Central memory CD4-positive, alpha-beta T cell (primary cell): ENCODE measurements around the gene WFDC1.
"Not testable (repeated sequence)": the region's sequence is repeated elsewhere in the genome, so short reads cannot be mapped to it uniquely, and the experiment has no call there.

Experiments
- DNase-seq: peaks from one replicate; pipeline ENCODE4 v3.0.0; 2022

The WFDC1 gene

DNA sequence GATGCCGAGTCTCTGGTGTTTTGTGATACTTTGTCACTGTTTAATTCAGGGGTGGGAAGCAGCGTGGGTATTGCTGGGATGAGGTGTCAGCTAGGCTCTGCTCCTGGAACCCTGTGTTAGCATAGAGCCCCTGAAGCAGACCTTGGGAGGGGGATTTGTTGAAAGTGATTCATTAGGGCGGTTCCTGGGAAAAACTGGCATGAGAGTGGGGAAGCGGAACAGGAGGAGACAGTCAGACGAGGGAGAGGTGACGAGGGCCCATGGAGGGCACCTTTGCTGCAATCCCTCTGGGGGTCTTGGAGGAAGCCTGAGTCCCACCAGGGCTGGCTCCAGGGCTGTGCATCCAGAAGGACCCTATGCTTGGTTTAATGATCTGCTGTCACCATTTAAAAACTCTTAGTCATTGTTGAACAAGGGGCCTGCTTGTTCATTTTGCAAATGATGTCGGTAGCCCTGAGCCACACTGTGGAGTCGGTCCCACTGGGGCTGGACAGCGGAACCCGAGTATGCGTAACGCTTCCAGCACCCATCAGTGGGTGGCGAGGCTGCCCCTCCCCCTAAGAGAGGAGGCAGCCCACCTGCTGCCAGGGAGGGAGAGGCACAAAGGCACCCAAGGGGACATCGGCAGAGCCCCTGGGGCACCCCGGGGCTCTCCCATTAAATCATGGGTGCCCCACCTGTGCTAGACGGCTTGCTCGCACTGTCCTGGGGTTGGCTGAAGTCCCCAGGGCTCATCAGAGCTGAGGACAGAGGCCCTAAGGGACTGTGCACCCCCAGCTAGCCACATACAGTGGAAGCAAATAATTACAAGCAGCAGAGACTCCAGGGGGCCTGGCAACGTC lies 35.4 kb downstream of the WFDC1 start:
- DNase-seq = no peak

DNA sequence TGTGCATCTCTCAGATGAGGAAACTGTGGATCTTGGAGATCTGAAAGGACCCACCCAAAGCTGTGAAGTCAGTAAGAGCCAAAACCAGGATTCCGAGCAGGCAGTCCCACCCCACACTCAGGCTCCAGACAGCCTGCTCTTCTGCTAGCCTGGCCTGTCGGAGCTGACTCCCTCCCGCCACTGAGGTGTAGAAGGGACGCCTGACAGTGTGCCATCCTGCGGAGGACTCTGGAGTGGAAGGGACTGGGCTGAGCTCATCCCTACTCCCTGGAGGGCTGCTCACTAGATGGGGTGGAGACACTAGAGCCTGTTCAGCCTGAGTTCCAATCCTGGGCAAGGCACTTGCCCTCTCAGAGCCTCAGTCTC lies 36.0 kb downstream of the WFDC1 start:
- DNase-seq = no peak

DNA sequence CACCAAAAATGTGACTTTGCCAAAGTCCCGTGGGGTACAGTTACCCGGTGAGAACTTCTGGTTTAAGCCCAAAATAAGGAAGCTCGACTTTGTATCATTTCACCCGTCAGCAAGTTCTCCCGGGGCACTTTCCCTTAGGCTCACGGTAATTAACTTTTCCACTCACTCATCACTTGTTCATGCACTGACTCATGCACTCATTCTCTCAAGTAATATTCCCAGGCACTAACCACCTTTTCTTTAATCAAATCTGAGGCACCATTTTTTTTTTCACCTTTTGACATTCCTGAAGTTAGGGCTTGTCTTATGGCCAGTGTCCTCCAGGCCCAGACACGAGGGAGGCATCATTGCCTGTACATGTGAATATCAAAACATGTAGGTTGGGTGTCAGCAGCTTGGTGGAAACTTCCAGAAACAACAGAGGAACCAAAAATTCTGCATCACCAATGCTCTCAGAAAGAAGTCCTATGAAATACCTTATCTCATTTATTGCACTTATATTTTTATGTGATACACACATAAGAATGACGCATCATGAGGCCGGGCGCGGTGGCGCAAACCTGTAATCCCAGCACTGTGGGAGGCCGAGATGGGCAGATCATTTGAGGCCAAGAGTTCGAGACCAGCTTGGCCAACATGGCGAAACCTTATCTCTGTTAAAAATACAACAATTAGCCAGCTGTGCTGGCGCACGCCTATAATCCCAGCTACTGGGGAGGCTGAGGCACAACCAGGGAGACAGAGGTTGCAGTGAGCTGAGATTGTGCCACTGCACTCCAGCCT lies 37.5 kb downstream of the WFDC1 start:
- no peak for DNase-seq

DNA sequence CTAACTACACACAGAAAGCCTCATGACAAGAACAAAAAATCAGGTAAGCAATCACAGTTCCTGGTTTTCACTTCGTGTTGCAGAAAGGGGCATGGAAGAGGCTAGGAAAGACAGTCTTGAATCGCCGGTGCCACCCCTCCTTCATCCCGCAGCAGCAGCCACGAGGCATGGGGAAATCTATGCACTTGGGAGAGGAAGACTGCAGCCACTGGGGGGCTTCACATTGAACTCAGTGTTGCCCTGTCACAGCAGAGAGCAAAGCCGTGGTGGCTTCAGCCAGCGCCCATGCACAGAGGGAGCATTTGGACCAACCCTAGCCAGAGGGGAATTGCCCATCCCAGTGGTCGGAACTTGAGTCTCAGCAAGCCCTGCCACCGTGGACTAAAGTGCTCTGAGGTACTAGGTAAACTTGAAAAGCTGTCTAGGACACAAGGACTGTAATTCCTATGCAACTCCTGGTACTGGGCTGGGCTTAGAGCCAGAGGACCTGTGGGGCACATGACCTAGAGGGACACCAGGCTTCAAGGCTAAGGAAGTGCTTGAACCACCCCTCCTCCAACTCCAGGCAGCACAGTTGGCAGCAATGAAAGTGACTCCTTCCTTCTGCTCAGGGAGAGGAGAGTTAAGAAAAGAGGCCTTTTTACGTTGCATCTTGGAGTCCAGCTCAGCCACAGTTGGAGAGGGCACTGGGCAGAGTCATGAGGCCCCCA lies 38.5 kb downstream of the WFDC1 start:
- DNase-seq = no peak

DNA sequence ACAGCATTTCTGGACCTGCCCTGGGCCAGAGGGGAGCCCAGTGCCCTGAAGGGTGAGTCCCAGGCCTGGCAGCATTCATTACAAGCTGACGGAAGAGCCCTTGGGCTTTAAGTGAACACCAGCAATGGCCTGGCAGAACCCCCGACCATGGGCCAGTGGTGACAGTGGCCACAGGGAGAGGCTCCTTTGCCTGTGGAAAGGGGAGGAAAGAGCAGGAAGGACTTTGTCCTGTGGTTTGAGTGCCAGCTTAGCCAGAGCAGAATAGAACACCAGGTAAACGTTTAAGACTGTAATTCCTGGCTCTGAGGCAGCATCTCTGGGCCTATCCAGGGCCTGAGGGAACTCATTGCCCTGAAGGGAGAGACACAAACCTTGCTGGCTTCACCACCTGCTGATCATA lies 39.4 kb downstream of the WFDC1 start:
- DNase-seq = no peak

DNA sequence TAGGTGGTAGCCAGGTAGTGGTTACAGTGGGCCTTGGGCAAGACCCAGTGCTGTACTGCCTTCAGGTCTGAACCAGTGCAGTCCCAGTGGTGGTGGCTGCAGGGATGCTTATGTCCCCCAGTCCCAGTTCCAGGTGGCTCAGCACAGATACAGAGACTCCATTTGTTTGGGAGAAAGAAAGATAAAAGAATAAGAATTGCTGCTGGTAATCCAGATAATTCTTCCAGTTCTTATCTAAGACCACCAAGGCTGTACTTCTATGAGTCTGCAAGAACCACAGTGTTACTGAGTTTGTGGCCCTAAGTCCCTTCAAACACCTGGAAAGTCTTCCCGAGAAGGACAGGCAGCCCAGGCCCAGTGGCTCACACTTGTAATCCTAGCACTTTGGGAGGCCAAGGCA lies 39.8 kb downstream of the WFDC1 start:
- DNase-seq = no peak

DNA sequence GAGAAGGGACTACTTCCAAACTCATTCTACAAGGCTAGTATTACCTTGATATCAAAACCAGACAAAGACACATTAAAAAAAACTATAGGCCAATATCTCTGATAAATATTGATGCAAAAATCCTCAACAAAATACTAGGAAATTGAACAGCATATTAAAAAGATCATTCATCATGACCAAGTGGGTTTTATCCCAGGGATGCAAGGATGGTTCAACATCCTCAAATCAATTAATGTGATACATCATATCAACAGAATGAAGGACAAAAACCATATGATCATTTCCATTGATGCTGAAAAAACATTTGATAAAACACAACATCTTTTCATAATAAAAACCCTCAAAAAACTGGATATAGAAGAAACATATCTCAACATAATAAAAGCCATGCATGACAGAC lies 42.6 kb downstream of the WFDC1 start:
- DNase-seq = not testable (repeated sequence)

DNA sequence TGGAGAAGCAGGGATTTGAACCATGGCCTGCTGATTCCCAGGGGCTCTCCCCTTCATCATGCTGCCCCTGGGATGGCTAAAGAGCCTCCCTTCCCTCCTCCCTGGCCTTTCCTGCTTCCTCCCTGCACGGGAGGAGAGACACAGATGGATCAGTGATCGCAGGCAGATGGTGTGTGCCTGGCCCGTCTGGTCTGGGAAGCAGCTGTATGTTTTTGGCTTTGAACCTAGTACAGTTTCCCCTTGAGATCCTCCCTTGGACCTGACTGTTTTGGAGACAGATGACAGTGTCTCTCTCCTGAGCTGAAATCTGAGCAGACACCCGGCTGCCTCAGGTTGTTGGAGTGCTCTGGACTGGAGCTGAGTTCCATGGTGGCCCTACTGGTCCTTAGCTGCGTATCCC lies 44.6 kb downstream of the WFDC1 start:
- no peak for DNase-seq

DNA sequence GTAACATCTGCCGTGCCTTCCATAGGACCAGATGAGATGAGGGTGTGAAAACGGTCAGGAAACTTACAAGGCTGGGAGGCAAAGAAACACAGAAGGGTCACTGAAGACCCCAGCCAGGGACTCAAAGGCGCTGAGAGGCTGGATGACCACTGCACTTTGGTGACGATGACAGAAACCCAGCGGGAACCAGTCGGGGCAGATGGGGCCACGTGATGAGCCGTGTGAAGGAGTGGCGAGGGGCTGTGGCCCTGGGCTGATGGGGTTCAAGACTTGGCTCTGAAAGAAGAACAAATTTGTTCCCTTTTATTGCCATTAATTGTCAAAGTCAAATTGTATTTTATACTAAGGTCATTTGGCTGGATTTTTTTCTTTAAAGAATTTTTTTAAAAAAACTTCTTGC lies 45.1 kb downstream of the WFDC1 start:
- DNase-seq = no peak

DNA sequence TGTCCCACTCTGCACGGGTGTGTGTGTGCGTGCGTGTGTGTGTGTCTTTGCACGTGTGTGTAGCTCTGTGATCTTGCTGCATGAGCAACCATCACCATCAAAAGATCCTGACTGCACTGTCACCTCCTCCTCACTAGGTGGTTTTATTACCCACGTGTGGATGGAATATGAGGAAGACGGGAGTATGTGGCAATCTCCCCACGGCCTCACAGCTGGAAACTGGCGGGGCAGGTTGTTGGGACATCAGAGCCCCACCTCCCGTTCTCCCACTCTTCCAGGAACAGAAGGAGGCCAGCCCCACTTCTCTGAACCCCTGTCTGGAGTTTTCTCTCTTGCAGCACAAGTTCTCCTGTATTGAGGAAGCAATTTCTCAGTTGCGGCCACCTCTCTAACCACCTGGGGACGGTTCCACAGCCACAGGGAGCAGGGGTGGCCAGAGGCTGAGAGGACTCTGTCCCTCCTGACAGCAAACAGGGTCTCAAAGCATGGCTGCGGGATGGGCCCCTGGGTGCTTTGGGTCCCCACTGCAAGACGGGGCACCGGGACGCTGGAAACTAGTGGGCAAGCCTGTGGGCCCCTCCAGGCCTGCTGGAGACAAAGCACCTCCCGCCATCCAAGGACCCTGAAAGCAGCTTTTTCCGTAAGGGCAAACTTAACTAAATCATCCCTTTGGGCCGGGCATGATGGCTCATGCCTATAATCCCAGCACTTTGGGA lies 45.8 kb downstream of the WFDC1 start:
- no peak for DNase-seq

DNA sequence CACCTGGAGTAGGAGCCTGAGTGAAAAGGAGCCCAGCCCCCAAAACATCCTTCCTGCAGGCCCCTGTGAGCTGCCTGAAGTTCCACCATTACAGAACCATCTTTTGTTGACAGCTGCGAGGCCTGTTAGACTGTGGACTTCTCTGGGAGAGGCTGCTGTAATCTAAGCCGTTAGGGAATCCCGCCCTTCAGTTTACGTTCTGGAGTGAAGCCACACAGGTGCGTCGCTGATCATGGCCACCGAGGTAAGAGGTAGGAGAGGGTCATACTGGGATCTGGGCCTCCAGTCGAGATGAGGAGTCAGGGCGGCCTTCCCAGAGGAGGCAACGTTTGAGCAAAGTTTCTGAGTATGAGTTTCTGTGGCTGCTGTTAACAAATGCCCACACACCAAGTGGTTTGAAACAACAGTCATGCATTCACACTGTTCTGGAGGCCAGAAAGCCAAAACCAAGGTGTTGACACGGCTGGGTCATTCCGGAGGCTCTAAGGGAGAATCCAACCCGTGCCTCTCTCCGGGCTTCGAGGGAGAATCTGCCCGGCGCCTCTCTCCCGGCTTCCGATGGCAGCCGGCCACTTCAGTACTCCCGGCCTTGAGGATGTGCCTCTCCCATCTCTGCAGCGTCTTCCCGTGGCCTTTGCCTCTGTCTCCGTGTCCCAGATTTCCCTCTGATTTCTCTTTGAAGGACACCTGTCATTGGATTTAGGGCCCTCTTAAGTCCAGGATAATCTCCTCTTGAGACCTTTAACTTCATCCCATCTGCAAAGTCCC lies 47.0 kb downstream of the WFDC1 start:
- DNase-seq = no peak

DNA sequence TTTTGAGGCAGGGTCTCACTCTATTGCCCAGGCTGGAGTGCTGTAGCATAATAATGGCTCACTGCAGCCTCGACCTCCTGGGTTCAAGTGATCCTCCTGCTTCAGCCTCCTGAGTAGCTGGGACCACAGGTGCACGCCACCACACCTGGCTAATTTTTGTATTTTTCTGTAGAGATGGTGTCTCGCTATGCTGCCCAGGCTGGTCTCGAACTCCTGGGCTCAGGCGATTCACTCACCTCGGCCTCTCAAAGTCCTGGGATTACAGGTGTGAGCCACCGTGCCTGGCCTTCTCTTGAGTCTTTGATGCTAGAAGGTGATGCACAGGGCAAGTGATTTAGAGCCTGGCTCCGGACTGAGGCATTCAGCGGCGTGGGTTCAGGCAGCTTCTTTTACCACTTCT lies 49.1 kb downstream of the WFDC1 start:
- DNase-seq = not testable (repeated sequence)

DNA sequence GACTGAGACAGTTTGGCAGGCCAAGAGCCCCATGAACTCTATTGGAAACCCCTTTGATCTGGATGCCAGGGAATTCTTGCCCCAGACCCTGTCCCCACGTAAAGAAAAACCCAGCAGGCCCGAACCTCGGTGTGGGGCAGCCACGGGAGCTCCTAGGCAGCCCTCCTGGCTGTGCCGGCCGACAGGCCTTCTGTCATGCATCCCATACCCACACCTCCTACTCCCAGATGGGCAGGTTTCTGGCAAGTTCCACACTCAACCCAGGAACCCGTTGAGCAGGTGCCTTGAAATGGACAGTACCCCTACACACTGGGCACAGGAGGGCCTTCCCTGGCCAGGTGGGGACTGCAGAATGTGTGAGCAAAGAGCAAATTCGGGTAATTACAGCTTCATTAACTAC lies 50.1 kb downstream of the WFDC1 start:
- DNase-seq = no peak

DNA sequence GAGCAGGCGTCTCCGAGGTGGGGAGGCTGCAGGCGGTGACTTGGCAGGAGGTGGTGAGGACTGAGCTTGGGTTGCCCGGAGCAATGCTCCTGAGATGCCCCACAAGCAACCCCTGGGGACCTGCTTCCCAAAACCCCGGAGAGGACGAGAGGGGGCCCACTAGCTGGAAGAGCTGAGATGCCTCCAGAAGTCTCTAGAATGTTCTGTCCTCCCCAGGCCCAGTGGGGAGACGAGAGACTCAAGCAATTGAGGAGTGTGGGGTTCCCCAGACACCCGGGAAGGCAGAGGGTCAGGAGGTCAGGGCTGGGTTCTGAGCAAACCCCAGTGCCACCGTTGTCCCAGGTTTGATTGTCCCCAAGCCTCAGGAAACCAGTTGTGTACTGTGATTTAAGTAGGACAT lies 52.5 kb downstream of the WFDC1 start:
- no peak for DNase-seq

DNA sequence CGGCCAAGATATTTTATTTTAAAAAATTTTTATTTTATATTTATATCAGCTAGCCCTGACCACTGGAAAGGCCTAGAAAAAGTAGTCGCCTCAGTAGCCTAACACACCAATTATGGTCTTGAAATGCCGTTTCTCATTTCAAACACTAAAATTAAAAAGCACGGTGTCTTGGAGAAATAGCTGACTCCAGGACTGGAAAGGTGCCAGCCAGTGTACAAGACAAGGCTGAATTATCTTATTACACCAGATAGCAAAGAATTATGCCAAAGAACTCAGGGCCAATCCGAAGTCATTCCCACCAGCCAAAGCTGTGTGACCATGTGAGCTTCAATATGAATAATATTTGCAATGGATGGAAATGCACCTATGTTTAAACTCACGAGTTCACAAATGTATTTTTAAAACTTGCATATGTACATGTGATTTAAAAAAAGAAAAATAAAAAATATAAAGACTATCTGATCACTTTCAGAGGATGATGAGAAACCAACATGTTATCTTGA lies 53.8 kb downstream of the WFDC1 start:
- no peak for DNase-seq

DNA sequence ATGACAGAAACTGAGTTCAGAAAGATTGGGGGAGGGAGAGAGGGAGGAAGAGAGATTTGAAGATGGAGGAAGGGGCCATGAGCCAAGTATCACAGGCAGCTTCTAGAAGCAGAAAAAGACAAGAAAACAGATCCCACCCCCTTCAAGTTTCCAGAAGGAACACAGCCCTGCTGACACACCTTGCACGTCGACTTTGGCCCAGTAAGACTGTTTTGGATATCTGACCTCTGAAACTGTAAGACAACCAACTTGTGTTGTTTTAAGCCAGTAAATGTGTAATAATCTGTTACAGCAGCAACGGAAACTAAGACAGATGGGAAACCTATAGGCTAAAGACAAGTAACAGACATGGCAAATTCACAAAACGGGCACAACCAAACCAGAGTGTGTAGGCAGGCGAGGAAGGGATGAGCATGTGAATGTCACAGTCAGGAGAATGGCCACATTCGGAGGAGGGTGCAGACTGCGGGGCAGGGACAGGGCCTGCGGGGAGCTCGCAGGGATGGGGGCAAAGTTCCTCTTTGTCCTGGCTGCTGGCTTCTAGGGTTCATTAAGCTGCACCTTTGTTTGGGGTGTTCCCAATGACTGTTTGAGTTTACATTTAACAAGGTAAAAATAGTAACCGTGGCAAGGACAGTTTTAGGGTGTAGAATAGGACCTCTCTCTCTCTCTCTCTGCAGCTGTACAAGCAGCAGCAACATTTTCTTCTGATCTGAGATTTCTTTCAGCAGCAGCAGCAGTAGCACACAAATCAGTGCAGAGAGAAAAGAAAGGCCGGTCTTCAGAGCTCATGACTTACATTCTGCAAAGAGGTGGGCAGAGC lies 55.4 kb downstream of the WFDC1 start:
- DNase-seq = no peak

DNA sequence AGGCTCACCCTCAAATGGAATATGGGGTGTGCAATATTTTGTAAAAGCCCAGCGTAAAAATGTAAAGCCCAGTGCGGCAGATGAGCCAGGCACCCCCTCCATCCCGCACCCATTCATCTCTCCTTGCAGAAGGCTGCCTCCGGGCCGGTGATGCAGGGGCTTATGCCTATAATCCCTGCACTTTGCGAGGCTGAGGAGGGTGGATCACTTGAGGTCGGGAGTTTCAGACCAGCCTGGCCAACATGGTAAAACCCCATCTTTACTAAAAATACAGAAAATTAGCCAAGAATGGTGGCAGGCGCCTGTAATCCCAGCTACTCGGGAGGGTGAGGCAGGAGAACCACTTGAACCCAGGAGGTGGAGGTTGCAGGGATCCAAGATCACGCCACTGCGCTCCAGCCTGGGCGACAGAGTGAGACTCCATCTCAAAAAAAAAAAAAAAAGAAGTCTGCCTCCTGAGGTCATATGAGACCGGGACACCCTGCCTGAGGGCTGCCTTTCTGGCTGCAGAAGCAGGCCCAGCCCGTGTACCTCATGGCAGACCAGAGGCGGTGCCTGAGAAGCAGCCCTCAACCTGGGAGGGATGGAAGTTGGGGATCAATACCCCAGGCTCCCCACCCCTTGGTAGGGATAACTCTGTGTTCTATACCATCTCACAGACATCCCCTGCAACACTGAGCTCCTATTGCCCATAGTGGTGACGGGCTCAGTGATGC lies 56.2 kb downstream of the WFDC1 start:
- DNase-seq = no peak

DNA sequence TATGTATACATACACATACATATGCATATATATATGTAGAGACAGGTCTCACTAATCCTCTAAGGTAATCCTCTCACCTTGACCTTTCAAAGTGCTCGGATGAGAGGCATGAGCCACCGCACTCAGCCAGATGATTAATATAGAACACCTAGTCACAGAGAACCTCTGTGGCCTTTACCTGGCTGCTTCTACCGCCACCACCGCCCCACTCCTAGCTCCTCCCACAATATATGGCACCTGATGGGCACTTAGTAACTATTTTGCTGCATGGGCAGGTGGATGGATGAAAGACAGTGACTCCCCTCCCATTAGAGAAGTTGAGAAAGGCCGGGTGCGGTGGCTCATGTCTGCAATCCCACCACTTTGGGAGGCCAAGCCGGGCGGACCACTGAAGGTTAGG lies 57.0 kb downstream of the WFDC1 start:
- no peak for DNase-seq

DNA sequence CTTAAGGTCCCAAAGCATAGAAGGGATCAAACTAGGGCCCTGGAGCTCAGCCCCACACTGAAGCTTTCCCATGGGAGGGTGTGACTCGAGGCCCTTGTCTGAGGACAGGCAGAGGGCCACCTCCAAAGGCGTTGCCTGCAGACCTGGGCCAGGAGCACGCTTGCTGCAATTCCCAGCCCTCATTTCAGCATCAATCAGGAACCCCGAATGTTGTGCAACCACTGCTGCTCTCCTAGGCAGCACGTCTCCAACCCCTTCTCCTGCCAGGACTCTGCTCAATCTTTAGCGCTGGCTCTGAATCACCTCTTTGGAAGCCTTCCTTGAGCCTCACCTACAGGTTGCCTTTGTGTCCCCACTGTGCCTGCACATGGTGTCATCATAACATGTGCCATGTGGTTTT lies 59.6 kb downstream of the WFDC1 start:
- DNase-seq = no peak

DNA sequence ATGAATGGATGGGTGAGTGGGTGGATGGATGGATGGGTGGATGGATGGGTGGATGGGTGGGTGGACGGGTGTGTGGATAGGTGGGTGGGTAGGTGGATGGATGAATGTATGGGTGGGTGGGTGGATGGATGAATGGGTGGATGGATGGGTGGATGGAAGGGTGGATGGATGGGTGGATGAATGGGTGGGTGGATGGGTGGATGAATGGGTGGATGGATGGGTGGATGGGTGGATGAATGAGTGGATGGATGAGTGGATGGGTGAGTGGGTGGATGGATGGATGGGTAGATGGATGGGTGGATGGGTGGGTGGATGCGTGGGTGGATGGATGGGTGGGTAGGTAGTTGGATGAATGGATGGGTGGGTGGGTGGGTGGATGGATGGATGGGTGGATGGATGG lies 60.5 kb downstream of the WFDC1 start:
- DNase-seq = no peak
